RKO (cell line): ENCODE data around the gene CACNA1C.

Experiments
- DNase-seq: peaks from one replicate; pipeline ENCODE4 v3.0.0-alpha.2; 2016; ENCODE audit warnings: low spot score

Gene CACNA1C

DNA sequence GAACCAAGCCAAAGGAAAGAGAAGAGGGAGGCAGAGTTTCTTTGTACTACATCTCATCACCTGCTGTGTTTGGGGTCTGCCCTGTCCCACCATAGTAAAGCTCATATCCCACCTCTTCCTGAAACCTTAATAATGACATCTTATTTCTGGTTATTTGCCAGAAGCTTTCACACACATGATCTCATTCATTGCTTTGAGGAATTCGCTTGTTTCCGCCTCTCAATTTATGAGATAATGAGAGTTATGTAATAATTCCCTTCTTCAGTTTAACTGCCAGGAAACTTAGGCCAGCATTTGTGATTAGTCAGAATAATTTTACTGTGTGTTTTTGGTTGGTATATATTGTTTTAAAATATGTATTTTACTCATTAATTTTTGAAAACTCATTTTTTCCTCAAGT lies 205.2 kb downstream of the CACNA1C start:
- no peak for DNase-seq

GRCh38 chr12:2259369-2259768 lies 206.6 kb downstream of the CACNA1C start:
- no peak for DNase-seq

GRCh38 chr12:2260441-2260840 lies 207.7 kb downstream of the CACNA1C start:
- DNase-seq: no peak

- DNase-seq: no peak
Observed at GRCh38 chr12:2261708-2262107, 208.9 kb downstream of the CACNA1C start.

- no peak for DNase-seq
Observed at GRCh38 chr12:2262449-2262848, 209.7 kb downstream of the CACNA1C start.

DNA sequence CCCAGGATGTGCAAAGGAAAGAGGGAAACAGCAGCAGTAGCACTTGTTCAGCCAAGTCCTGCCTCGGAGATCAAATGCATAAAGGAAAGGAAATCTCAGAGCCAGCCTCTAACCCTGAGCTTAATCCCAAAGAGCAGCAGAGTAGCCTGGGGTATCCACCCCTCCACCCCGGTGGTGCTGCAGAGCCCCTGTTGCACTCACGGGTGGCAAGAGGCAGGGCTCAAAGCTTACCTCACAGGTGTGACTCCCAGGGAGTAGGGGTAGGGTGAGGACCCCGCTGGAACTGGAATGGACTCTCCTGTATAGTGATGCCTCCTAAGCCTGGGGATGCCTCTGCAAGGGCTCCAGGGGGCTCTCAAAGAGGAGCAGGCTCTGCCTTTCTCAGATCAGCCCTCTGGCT lies 211.1 kb downstream of the CACNA1C start:
- DNase-seq: no peak

- no peak for DNase-seq
Observed at GRCh38 chr12:2264651-2265232, 212.0 kb downstream of the CACNA1C start.

DNA sequence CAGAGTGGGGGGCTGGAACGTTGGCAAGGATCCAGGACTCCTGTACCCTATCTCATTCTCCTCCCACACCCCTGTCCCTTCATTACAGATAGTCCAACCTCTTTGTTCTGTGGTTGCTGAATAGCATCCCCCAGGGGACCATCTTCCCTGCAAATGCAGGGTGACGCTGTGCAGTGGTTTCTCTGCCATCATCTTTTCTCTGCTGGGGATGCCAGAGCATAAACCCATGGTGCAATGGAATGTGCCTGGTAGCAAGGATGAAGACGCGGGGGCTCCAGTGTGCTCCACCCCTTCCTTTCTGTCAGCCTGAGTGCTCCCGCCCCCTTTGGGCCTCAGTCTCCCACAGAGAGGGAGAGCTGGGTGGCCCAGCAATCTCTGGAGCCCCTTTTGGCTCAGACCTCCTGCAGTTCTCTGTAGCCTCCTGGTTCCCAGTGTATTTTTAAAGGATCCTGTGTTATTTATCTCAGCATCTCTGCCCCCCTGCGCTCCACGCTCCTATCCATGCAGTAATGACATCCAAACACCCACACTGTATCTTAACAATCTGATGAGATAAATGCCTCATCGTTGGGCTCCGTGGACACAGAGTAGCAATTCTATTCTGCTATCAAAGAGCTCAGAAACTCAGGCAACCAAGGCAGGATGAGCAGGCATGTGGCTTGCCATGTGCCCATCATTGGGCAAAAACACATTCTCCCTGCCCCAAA lies 212.8 kb downstream of the CACNA1C start:
- DNase-seq: no peak

DNA sequence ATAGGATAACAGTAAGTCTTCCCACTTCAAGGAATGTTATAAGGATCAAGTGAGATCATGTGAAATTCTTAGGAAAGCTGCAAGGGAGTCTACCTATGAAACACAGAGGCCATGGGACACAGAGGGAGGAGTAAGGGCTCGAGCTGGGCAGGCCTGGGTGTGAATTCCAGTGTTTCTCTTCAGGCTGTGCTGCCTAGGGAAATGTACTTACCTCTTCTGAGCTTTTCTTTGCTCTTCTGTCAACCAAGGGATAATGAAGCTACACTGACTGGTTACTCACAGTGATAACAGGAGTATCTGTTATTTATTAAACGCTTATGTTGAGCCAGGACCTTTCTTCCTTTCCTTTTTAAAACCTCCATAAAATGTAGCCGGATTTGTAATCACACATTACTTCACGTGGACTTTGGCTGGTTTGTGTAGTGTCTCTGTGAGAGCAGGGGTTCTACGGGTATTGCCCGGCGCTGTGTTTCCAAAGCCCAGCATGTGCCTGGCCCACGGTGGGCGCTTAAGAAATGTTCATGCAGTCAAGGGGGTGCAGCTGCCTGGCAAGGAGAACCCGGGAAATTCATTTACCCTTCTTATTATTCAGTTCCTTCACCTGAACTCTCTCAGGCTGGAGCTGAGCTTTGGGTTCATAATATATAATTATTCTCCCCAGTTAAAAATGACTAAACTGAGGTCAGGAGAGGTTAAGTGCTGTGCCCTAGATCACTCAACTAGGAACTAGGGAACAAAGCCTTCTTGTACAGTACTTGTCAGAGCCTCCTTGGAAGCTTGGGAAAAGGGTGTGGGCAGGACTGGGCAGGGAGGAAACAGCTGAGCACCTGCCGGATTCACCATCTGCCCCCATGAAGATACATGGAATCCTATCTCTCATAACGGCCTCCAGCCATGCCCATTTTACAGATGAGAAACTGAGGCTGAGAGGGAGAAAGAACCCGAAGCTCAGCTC lies 214.2 kb downstream of the CACNA1C start:
- DNase-seq: no peak

- no peak for DNase-seq
Observed at GRCh38 chr12:2267703-2268470, 215.1 kb downstream of the CACNA1C start.

DNA sequence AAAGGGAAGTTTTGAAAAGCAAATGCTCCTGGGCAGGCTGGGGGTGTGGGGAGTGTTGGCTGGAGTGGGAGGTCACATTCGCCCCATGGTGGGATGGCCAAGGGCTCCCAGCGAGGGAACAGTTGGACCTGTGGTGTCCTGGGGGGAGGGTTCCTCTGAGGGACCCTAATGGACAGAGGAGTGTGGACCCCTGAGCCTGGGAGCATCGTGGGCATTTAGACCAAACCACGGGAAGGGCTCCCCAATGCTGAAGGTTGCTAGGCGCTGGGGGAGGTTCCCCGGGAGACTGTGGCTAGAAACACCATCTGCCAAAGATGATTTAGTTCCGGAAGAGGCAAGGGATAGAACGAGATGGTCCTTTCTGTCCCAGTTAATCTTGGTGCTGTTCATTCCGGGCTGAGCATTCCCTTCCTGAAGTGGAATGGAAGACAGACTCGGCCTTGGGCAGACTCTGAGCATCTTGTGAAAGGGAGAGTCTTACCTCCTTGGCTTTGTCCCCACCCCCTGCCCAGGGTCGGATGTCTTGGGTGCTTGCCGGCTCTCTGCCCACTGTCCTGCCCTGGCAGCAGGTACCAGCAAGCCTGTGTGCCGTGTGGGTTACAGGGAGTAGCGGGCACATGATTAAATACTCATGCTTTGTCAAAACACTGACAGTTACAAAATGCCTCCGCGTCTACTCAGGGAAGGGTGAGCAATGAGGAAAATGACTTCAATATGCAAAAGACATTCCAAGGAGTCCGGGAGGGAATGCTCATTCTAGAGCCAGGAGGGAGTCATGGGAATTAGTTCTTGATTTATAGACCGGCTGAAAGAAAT lies 215.9 kb downstream of the CACNA1C start:
- peak; percentile 51 for DNase-seq

DNA sequence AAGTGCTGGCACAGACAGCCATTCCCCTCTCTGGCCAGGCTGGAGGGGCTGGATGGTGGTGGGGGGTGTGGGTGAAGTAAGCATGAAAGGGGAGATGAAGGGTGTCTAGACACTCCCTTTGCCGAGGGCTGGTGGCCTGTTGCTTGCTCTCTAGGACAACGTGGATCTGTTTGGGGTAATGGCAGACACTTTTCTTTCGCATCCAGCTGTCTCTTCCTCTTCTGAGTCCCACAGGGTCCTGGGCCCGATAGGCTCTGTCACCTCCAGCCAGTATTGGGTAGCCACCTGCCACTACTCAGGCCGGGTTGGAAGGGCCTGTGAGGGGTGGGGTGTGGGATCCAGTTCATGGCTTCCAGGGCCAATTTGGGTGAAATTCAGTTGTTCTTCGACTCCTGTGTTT lies 218.1 kb downstream of the CACNA1C start:
- no peak for DNase-seq

- DNase-seq: no peak
Observed at GRCh38 chr12:2271961-2272360, 219.2 kb downstream of the CACNA1C start.

- DNase-seq: no peak
Observed at GRCh38 chr12:2273288-2273687, 220.5 kb downstream of the CACNA1C start.

DNA sequence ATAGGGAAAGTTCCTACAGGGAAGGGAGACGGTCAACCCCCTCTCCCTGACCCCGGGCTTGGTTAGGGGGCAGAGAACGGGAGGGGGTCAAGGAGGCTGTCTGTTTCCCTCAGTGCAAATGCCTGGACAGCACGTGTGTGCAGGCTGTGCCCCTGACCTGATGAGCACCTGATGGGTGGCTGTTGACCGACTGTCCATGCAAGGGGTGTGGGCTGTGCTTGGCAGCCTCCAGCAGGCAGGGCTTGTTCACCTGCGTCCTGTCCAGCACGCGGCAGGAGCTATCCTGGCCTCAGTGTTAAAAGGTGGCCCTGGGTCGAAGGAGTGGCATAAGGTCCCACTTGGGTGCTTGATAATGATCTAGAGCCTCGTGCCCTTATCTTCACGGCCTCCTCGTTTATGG lies 221.0 kb downstream of the CACNA1C start:
- no peak for DNase-seq

DNA sequence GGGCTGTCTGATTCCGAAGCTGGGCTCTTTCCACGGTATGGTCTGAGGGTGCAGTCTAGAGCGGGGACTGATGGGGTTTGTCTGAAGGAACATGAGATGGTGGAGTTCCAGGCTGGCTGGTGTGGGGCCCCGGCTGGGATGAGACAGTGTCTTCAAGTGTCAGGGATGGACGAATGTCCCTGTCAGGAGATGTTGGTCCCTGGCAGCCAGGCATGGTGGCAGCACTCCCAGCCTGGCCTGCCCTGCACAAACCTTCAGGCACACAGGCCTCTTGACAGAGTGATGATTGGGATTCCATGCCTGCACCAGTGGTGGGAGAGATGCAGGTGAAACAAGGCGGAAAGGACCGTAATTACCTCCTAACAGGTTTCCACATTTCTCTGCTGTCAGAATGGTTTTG lies 221.9 kb downstream of the CACNA1C start:
- DNase-seq: no peak

GRCh38 chr12:2276288-2277033 lies 223.7 kb downstream of the CACNA1C start:
- DNase-seq: no peak

DNA sequence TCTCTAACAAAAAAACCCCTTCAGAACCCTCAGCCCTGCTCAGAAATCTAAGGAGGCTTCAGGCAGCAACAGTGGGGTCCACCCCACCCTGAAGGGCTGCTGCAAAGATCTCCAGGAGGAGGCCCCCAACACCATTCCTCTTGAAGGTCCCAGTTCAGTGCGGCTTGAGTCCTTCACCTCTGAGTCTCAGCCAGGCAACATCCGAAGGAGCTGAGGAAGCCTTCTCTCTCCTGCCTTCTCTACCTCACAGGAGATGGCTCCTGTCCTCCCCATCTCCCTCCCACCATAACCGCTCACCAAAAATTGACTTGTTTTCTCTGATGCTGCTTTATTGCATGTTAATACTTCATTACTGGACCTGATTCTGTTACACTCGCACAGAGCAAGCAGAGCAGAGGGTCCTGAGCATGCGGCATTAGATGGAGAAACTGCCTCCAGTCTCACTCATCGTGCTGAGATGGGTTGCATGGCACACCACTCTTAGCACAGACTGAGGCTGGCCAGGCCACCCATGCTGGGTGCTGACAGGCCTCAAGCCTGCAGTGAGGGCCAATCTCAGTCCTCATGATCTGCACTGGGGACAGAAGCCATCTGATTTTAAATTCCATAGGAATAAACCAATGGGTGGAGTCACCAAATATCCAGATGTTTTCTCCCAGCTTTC lies 224.8 kb downstream of the CACNA1C start:
- DNase-seq: no peak

- no peak for DNase-seq
Observed at GRCh38 chr12:2281446-2281845, 228.7 kb downstream of the CACNA1C start.

GRCh38 chr12:2282318-2282717 lies 229.5 kb downstream of the CACNA1C start:
- no peak for DNase-seq
